Hematopoietic multipotent progenitor cell (in vitro differentiated cells): ENCODE results near the gene NAPEPLD. TPM values are rescaled to one million over a fixed set of nuclear protein-coding genes. Genes with fewer than 3 reads are reported as not detected.
"Not testable (repeated sequence)": the region's sequence is repeated elsewhere in the genome, so short reads cannot be mapped to it uniquely, and the experiment has no call there.

ENCODE experiments used
- DNase-seq, 3 donors: peaks; one replicate each; pipeline ENCODE4 v3.0.0-alpha.2; 2011 to 2015; ENCODE audit warnings: low read depth in 2 of 3, low spot score in 2 of 3
- total RNA-seq: library from RNA; depleted of rRNA; stranded (reverse); fragments of >200 nt; gene quantifications from one replicate; pipeline ENCODE4 v1.2.3, GENCODE V29; 2012

The NAPEPLD gene
- total RNA-seq, 1 donor: 5.1 TPM

GRCh38 chr7:103116511-103116910, 32.4 kb downstream of the NAPEPLD start:
- DNase-seq: no peak

- DNase-seq: no peak
Observed at GRCh38 chr7:103115771-103116170, 33.1 kb downstream of the NAPEPLD start.

- DNase-seq: no peak
Observed at GRCh38 chr7:103114576-103115008, 34.3 kb downstream of the NAPEPLD start.

- no peak for DNase-seq
Observed at GRCh38 chr7:103113164-103113563, 35.7 kb downstream of the NAPEPLD start.

- not testable (repeated sequence) for DNase-seq
Observed at GRCh38 chr7:103106703-103107070, 42.2 kb downstream of the NAPEPLD start.

GRCh38 chr7:103106005-103106702, 42.7 kb downstream of the NAPEPLD start:
- no peak for DNase-seq

GRCh38 chr7:103101543-103101942, 47.4 kb downstream of the NAPEPLD start:
- no peak for DNase-seq

- DNase-seq: no peak
Observed at GRCh38 chr7:103100348-103100747, 48.6 kb downstream of the NAPEPLD start.

GRCh38 chr7:103097041-103097440, 51.9 kb downstream of the NAPEPLD start:
- DNase-seq: no peak

- DNase-seq: not testable (repeated sequence)
Observed at GRCh38 chr7:103095558-103095957, 53.3 kb downstream of the NAPEPLD start.

- DNase-seq: peak in 1 of 3 donors; percentile 36
Observed at GRCh38 chr7:103094102-103094501, 54.8 kb downstream of the NAPEPLD start.

- DNase-seq: no peak
Observed at GRCh38 chr7:103093429-103093828, 55.5 kb downstream of the NAPEPLD start.

GRCh38 chr7:103092321-103092720, 56.6 kb downstream of the NAPEPLD start:
- not testable (repeated sequence) for DNase-seq

GRCh38 chr7:103083210-103083609, 65.7 kb downstream of the NAPEPLD start:
- DNase-seq: no peak

GRCh38 chr7:103082497-103082896, 66.4 kb downstream of the NAPEPLD start:
- no peak for DNase-seq

GRCh38 chr7:103080923-103081322, 68.0 kb downstream of the NAPEPLD start:
- DNase-seq: no peak

GRCh38 chr7:103079836-103080235, 69.1 kb downstream of the NAPEPLD start:
- DNase-seq: no peak

- DNase-seq: peak in 1 of 3 donors; percentile 8
Observed at GRCh38 chr7:103078226-103078625, 70.7 kb downstream of the NAPEPLD start.

GRCh38 chr7:103077318-103077717, 71.6 kb downstream of the NAPEPLD start:
- no peak for DNase-seq

- no peak for DNase-seq
Observed at GRCh38 chr7:103076764-103077163, 72.1 kb downstream of the NAPEPLD start.

GRCh38 chr7:103075337-103075918, 73.5 kb downstream of the NAPEPLD start:
- DNase-seq: peak; percentile 18 to 70 (median 70)
